ENCODE measurements around the gene HTR3D.
"Not testable (repeated sequence)": the region's sequence is repeated elsewhere in the genome, so short reads cannot be mapped to it uniquely, and the experiment has no call there.

HTR3D gene

DNA sequence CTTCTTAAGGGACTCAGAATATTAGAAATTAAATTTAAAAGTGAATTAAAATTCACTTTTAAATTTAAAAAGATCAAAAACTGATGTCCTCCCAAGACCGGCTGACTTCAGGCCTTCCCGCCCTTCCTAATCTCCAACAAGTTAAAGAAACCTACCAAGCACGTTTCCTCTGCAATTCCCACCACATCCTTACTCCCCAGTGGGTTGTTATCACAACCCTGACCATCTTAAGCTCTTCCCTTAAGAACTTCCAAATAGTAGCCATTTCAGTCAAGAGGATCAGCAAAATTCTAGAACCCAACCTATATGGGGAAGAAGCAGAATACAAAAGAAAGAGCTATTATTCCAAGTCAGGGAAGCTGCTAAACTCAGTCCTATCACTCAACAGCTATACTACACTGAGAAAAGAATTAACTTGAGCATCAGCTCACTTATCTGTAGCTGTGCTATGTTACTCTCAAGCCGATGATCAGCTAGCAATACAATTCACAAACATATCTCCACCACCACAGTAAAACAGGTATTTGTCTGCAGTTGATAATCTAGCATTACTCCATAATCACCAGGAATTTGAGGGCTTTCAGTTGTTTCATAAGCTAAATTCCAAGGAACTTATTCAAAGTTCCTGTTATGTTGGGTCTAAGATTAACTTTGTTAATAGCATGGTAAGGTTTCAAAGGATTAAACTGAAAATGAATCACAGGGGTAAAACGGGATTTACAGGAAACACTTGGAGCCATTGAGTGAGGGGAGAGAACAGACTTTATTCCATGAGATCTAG is 28.2 kb upstream of the HTR3D start:
- Histone ChIP-seq H4K20me1 (peaks cover 15% of the 10 kb centered on the region), H3K4me1 (peaks cover 8% of the 10 kb centered on the region), H3K4me2 (no peak overlapping the region), H3K9ac (no peak overlapping the region), H3K27ac (no peak overlapping the region), H3K4me3 (no peak overlapping the region), H3K36me3 (peaks cover 34% of the 10 kb centered on the region), H3K27me3 (no peaks in the 10 kb centered on the region), H3K9me3 (no peaks in the 10 kb centered on the region)
- TF ChIP-seq Cebpa-rat (IDR thresholded peaks at IDR 0.05): no peak

DNA sequence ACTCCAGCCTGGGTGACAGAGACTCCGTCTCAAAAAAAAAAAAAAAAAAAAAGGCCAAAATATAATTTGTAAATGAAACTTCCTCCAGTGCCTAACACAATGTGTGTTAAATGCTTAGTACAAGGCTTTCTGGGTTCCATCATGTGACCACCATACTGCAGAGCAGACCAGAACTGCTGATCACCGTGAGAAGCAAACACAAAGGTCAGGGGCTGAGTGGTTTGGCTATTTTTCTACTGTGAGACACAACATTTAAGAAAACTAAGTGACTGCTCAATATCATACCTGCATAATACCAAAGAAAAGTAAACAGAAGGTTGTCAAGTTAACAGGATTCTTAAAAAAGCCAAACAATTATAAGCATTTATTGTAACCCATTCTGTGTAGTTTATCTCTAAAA is 27.1 kb upstream of the HTR3D start:
- Histone ChIP-seq H4K20me1 (peaks cover 13% of the 10 kb centered on the region), H3K4me1 (peaks cover 15% of the 10 kb centered on the region), H3K4me2 (no peak overlapping the region), H3K9ac (no peak overlapping the region), H3K9me3 (no peaks in the 10 kb centered on the region), H3K4me3 (no peak overlapping the region), H3K36me3 (peaks cover 33% of the 10 kb centered on the region), H3K27me3 (no peaks in the 10 kb centered on the region), H3K27ac (no peak overlapping the region)
- TF ChIP-seq Cebpa-rat (IDR thresholded peaks at IDR 0.05): no peak

DNA sequence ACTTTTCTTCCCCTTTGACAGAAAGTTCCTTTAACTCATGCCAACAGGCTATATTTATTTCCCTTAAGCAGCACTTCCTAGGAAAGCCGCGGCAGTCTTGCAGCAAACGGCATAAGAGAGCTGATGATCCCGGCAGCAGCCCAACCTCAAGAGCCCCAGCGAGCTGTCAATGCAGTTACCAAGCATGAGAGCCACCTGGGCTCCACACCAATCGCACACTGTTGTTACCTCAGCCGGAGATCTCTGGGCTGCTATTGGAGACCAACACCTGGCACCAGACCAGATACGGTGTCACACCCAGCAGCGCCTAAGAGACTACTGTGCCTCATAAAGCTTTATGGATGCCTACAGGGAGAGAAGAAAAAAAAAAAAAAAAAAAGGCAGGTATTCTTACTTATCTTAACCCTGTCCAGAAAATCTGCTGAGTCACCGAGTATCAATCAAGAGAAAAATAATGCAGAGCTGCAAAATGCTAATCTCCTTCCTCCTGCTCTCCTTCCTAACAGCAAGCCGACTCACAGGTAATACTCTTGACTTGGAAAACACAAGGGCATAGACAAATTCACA is 25.5 kb upstream of the HTR3D start:
- Histone ChIP-seq H3K4me3 (no peak overlapping the region), H3K9me3 (no peaks in the 10 kb centered on the region)

DNA sequence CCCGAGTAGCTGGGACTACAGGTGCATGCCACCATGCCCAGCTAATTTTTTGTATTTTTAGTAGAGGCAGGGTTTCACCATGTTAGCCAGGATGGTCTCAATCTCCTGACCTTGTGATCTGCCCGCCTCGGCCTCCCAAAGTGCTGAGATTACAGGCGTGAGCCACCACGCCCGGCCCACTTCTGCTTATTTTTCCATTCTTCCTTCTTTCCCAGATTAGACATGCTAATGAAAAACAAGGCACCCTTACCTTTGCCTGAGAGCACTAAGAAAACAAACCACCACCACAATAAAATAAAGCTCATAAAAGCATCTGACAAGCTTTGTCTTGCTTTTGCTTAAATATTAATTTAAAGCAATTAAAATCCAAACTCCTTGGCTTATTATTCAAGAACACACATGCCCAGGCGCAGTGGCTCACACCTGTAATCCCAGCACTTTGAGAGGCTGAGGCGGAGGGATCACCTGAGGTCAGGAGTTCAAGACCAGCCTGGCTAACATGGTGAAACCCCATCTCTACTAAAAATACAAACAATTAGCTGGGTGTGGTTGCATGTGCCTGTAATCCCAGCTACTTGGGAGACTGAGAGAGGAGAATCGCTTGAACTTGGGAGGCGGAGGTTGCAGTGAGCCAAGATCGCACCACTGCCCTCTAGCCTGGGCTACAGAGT is 24.3 kb upstream of the HTR3D start:
- Histone ChIP-seq H3K4me1 (peaks cover 15% of the 10 kb centered on the region), H3K36me3 (peaks cover 53% of the 10 kb centered on the region)
- H3K27me3 ChIP-seq, H4K20me1 ChIP-seq, H3K9me3 ChIP-seq, H3K27ac ChIP-seq, H3K9ac ChIP-seq, H3K4me2 ChIP-seq, H3K4me3 ChIP-seq: not testable (repeated sequence)

More for the DNA sequence above, 25.5 kb upstream of the HTR3D start:
- Histone ChIP-seq H3K27me3 (no peaks in the 10 kb centered on the region), H3K9ac (no peak overlapping the region), H3K4me1 (peaks cover 15% of the 10 kb centered on the region), H3K36me3 (peaks cover 47% of the 10 kb centered on the region), H3K4me2 (no peak overlapping the region), H3K27ac (no peak overlapping the region), H4K20me1 (peaks cover 11% of the 10 kb centered on the region)
- no peak for TF ChIP-seq Cebpa-rat (IDR thresholded peaks at IDR 0.05)

DNA sequence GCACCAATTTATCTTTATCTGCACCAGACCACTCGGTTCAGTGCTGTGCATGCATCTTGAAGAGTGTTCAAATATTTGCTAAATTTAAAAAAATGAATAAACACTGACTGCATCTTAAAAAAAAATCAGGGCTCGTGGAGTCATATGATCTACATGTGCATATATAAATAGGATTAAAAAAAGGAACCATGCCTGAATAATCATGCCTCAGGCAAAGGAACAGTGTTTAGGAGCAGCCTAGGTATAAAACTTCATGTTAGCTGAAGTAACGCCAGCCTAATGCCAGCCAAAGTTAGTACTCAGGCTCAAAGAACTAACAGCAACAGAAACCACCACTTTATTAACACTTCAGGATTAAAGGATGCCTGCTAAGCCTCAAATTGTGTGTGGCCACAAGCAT is 23.4 kb upstream of the HTR3D start:
- no peak overlapping the region for H3K4me3 ChIP-seq
- no peak overlapping the region for H3K27ac ChIP-seq
- H3K9ac ChIP-seq: no peak overlapping the region; the same call in 1 of the 2 replicates
- H3K27me3 ChIP-seq: no peaks in the 10 kb centered on the region
- peak overlapping the region; percentile 48 for H3K4me2 ChIP-seq
- H3K9me3 ChIP-seq: no peaks in the 10 kb centered on the region
- peaks cover 56% of the 10 kb centered on the region for H3K36me3 ChIP-seq
- no peak for TF ChIP-seq Cebpa-rat (IDR thresholded peaks at IDR 0.05)
- no peaks in the 10 kb centered on the region for H4K20me1 ChIP-seq
- peaks cover 15% of the 10 kb centered on the region for H3K4me1 ChIP-seq

DNA sequence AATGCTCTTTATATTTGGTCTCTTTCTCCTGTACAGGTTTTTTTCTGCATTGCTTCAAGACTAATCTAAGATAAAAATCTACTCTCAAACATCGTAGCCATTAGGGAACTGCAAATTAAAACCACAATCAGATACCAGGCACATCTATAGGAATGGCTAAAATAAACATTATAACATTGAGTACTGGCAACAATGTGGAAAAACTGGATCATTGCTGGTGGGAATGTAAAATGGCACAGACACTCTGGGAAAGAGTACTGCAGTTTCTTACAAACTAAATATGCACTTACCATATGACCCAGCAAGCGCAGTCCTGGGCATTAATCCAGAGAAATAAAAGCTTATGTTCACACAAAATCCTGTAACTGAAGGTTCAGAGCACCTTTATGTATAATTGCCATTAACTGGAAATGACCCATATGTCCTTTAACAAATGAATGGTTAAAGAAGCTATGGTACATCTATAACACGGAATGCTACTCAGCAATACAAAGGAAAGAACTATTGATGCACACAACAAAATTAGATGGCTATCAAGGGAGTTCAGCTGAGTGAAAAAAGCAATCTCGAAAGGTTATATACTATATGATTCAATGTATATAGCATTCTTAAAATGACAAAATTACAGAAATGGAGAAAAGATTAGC is 20.2 kb upstream of the HTR3D start:
- no peak for TF ChIP-seq Cebpa-rat (IDR thresholded peaks at IDR 0.05)
- Histone ChIP-seq H3K27ac (no peak overlapping the region), H3K9ac (no peak overlapping the region), H3K27me3 (no peaks in the 10 kb centered on the region), H4K20me1 (peaks cover 16% of the 10 kb centered on the region; the same call in 1 of the 2 replicates), H3K4me3 (no peak overlapping the region), H3K36me3 (peaks cover 55% of the 10 kb centered on the region), H3K9me3 (no peaks in the 10 kb centered on the region), H3K4me2 (no peak overlapping the region), H3K4me1 (peaks cover 28% of the 10 kb centered on the region)

DNA sequence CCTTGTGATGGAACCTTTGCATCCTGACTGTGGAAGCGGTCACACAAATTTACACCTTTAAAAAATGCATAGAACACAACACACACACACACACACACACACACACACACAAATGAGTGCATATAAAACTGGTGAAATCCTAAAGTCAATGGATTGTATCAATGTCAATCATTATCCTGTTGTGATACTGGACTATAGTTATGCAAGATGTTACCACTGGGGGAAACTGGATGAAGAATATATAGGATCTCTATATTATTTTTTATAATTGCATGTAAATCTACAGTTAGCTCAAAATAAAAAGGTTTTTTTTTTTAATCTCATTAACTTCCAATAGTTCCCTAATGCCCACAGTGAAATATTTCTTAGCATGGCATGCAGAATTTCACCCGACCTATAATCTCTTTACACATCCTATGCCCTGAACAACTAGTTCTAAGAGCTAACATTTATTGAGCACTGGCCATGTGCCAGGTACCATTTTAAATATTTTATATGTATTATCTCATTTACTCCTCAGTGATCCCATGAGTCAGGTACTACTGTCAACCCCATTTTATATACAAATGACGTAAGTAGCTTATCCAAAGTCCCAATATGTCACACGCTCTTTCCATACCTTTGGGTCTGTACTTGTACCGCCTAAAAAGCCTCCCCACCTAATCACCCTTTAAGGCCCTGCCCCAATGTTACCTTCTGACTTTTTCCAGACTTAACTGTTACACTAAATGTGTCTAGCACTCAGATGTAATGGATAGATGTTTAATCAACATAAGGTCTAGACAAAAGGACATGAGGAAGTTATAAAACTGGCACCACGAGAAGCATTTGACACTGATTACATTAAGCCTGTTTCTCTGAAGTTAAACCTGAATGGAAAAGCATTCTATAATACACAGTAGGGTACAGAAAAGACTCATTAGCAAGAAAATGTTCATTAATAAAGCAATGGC is 19.3 kb upstream of the HTR3D start:
- H3K36me3 ChIP-seq: peaks cover 55% of the 10 kb centered on the region

DNA sequence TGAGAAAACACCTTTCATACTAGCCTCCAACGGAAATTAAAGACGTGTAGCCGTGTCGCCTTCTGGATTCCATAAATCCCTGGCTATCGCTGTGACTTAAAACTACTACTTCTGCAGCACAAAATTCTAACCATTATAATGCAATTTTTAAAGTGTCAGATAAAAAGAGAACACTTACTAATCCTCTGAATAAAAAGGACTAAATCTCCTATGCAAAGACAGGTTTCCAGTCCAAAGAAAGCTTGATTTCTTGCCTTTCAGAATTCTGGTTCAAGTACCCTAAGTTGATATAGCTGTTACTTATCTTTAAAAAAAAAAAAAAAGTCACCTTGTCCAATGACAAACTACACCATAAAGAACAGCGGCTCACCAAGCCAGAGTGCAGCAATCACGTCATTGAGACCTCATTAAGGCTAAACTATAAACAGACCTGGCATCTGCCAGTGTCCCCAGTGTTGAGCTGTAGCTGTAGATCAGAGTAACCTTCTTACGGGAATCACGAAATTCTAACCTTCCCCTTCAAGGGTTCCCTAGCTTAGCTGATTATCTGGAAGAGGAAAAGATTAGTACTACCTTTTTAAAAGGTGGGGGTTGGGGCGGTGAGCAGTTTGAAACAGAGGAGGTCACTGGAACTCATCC is 16.0 kb upstream of the HTR3D start:
- TF ChIP-seq Cebpa-rat (IDR thresholded peaks at IDR 0.05): no peak
- H3K36me3 ChIP-seq: peaks cover 38% of the 10 kb centered on the region
- H3K9me3 ChIP-seq: no peaks in the 10 kb centered on the region
- peaks cover 28% of the 10 kb centered on the region for H3K4me1 ChIP-seq
- 0 out of 2 replicates have a peak overlapping the region, but pooled peaks have one; percentile 7 for H3K9ac ChIP-seq
- H3K4me3 ChIP-seq: no peak overlapping the region
- H4K20me1 ChIP-seq: peaks cover 24% of the 10 kb centered on the region
- no peaks in the 10 kb centered on the region for H3K27me3 ChIP-seq
- peak overlapping the region; percentile 81 for H3K4me2 ChIP-seq
- H3K27ac ChIP-seq: no peak overlapping the region

More for the DNA sequence above, 19.3 kb upstream of the HTR3D start:
- H4K20me1 ChIP-seq: peaks cover 24% of the 10 kb centered on the region
- no peak overlapping the region for H3K4me2 ChIP-seq
- H3K9me3 ChIP-seq: no peaks in the 10 kb centered on the region
- no peak overlapping the region for H3K27ac ChIP-seq
- no peaks in the 10 kb centered on the region for H3K27me3 ChIP-seq
- no peak for TF ChIP-seq Cebpa-rat (IDR thresholded peaks at IDR 0.05)
- H3K4me3 ChIP-seq: no peak overlapping the region
- H3K4me1 ChIP-seq: peaks cover 37% of the 10 kb centered on the region
- H3K9ac ChIP-seq: no peak overlapping the region
